Hepatocyte (in vitro differentiated cells): ENCODE measurements around the gene NUB1. TPM values are rescaled to one million over a fixed set of nuclear protein-coding genes. Genes with fewer than 3 reads are reported as not detected.

Source experiments
- DNase-seq: peaks from one replicate; pipeline ENCODE4 v3.0.0-alpha.2; 2016; ENCODE audit warnings: low spot score
- H2AFZ ChIP-seq: fragments of 200-600 bp; sonication (generic); 2 replicates; pipeline ENCODE4 v1.6.0; 2016; ENCODE audit warnings: antibody characterized with exemption, mild to moderate bottlenecking
- H3K27ac ChIP-seq: fragments of 200-600 bp; sonication (generic); 2 replicates; pipeline ENCODE4 v1.5.1; 2016; ENCODE audit warnings: mild to moderate bottlenecking
- H3K27me3 ChIP-seq: fragments of 200-600 bp; sonication (generic); 2 replicates; pipeline ENCODE4 v1.6.1; 2016
- H3K36me3 ChIP-seq: fragments of 200-600 bp; sonication (generic); replicated peaks from 2 replicates; pipeline ENCODE4 v1.5.1; 2016; ENCODE audit warnings: low read depth; ENCODE audit not compliant: insufficient read depth
- H3K4me1 ChIP-seq: fragments of 200-600 bp; sonication (generic); 2 replicates; pipeline ENCODE4 v1.5.1; 2016; ENCODE audit warnings: mild to moderate bottlenecking, moderate library complexity; ENCODE audit not compliant: insufficient read depth
- H3K4me2 ChIP-seq: fragments of 200-600 bp; sonication (generic); 2 replicates; pipeline ENCODE4 v1.6.0; 2016
- H3K4me3 ChIP-seq: fragments of 200-600 bp; sonication (generic); 2 replicates; pipeline ENCODE4 v1.5.1; 2016; ENCODE audit warnings: mild to moderate bottlenecking
- H3K79me2 ChIP-seq: fragments of 200-600 bp; sonication (generic); 2 replicates; pipeline ENCODE4 v1.6.0; 2017; ENCODE audit warnings: mild to moderate bottlenecking
- H3K9me2 ChIP-seq: fragments of 200-600 bp; sonication (generic); replicated peaks from 2 replicates; pipeline ENCODE4 v1.6.0; 2017; ENCODE audit warnings: mild to moderate bottlenecking; ENCODE audit not compliant: insufficient read depth
- H3K9me3 ChIP-seq: fragments of 200-600 bp; sonication (generic); 2 replicates; pipeline ENCODE4 v1.5.1; 2016; ENCODE audit warnings: low read depth, mild to moderate bottlenecking
- H4K20me1 ChIP-seq: fragments of 200-600 bp; sonication (generic); 2 replicates; pipeline ENCODE4 v1.6.0; 2016; ENCODE audit warnings: mild to moderate bottlenecking; ENCODE audit not compliant: insufficient read depth, poor library complexity, severe bottlenecking
- EZH2 ChIP-seq: fragments of 200-600 bp; sonication (generic); IDR thresholded peaks from 2 replicates; pipeline ENCODE4 v1.6.1; 2016; ENCODE audit warnings: antibody characterized with exemption, mild to moderate bottlenecking, borderline replicate concordance
- EZH2phosphoT487 ChIP-seq: fragments of 200-600 bp; sonication (generic); IDR thresholded peaks from one replicate; pipeline ENCODE4 v1.6.1; 2018; ENCODE audit warnings: antibody characterized with exemption, mild to moderate bottlenecking, low read depth, moderate library complexity; ENCODE audit not compliant: unreplicated experiment, severe bottlenecking
- WGBS: methylation state at CpG from one replicate; pipeline ENCODE4 v1.1.6; 2016; ENCODE audit warnings: low lambda C conversion rate; ENCODE audit errors: missing lambda C conversion rate; 5-methylcytosine and 5-hydroxymethylcytosine counted together
- polyA plus RNA-seq: library from polyadenylated mRNA; unstranded; fragments of >200 nt; fragmentation: Nextera tagmentation; extraction: Ambion mirVana; gene quantifications from 2 replicates; pipeline ENCODE4 v1.2.1, GENCODE V29; 2016
- total RNA-seq: library from RNA; depleted of rRNA; stranded (reverse); fragments of >200 nt; gene quantifications from 2 replicates; pipeline ENCODE4 v1.2.3, GENCODE V29; 2014
- TF ChIP-seq, protein P1 (sequence below): fragments of 200-600 bp; sonication (generic); IDR thresholded peaks from 2 replicates; pipeline ENCODE4 v1.5.1; 2016; ENCODE audit warnings: antibody characterized with exemption, mild to moderate bottlenecking; ENCODE audit not compliant: poor library complexity

NUB1 gene
- total and polyA plus RNA-seq, 2 experiments from 2014 or later, result 28.4 to 38.6 TPM

DNA sequence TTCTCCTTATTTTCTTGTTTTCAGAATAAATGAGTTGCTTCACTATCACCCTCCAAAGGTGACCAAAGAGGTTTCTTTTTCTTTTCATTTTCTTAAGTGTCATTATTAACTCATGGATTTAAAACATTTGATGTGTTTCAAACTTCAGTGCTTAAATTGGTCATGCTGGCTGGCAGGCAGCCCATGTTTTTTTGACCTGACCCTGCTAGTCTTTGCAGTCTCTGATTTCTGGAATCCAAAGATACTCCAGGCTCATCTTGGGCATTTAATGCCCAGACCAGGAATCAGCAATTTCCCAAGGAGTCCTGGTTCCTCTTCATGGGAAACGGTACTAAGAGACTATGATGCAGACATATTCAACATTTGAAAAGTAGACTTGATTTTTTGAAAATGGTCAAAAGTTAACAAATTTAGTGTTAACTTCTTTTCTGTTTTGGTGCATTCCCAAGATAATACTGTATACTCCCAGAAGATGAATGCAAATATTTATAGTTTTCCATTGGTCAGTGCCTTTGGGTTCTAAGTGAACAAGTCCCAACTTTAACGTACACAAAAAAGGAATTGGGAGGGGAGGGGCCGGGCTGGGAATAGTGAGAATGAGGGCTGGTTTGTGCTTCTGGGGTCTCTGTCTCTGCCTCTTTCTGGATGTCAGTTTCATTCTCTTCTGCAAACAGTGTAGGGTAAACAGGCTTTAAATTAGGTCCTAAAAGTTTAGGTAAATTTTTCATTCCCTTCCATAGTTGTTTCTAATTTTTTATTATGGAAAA lies 19.8 kb downstream of the NUB1 start:
- no peaks in the 10 kb centered on the region for H3K9me3 ChIP-seq
- H3K27me3 ChIP-seq, result no peaks in the 10 kb centered on the region
- TF ChIP-seq, protein P1, sequence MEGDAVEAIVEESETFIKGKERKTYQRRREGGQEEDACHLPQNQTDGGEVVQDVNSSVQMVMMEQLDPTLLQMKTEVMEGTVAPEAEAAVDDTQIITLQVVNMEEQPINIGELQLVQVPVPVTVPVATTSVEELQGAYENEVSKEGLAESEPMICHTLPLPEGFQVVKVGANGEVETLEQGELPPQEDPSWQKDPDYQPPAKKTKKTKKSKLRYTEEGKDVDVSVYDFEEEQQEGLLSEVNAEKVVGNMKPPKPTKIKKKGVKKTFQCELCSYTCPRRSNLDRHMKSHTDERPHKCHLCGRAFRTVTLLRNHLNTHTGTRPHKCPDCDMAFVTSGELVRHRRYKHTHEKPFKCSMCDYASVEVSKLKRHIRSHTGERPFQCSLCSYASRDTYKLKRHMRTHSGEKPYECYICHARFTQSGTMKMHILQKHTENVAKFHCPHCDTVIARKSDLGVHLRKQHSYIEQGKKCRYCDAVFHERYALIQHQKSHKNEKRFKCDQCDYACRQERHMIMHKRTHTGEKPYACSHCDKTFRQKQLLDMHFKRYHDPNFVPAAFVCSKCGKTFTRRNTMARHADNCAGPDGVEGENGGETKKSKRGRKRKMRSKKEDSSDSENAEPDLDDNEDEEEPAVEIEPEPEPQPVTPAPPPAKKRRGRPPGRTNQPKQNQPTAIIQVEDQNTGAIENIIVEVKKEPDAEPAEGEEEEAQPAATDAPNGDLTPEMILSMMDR, result no peak
- TF ChIP-seq EZH2phosphoT487 (no peak), EZH2 (no peak)
- H2AFZ ChIP-seq, result no peak overlapping the region
- DNase-seq, result no peak
- H3K9me2 ChIP-seq, result no peaks in the 10 kb centered on the region
- 92% methylated on average over 3 of the region's 3 CpGs for WGBS
- H3K79me2 ChIP-seq, result no peaks in the 10 kb centered on the region
- no peaks in the 10 kb centered on the region for H4K20me1 ChIP-seq
- H3K27ac ChIP-seq, result no peak overlapping the region
- peaks cover 7% of the 10 kb centered on the region for H3K4me1 ChIP-seq
- H3K4me2 ChIP-seq, result no peak overlapping the region
- no peak overlapping the region for H3K4me3 ChIP-seq
- no peaks in the 10 kb centered on the region for H3K36me3 ChIP-seq

DNA sequence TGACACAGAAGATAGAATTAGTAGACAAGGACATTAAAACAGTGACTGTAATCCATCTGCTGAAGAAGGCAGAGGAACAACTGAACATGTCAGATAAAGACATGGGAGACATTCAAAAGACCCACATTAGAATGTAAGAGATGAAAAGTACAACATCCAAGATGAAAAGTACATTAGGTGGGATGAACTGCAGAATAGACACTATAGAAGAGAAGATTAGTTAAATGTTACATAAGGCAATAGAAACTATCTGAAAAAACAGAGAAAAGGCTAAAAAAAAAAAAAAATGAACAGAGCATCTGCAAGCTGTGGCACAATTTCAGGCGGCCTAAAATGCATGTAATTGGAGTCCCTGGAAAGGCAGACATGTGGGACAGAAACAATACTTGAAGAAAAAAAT lies 21.6 kb downstream of the NUB1 start:
- Histone ChIP-seq H3K4me3 (no peak overlapping the region), H3K4me1 (peaks cover 15% of the 10 kb centered on the region), H3K27me3 (no peaks in the 10 kb centered on the region), H3K4me2 (no peak overlapping the region), H3K27ac (no peak overlapping the region), H3K9me2 (no peaks in the 10 kb centered on the region), H3K36me3 (no peaks in the 10 kb centered on the region), H2AFZ (no peak overlapping the region), H4K20me1 (no peaks in the 10 kb centered on the region), H3K79me2 (no peaks in the 10 kb centered on the region), H3K9me3 (no peaks in the 10 kb centered on the region)
- no peak for TF ChIP-seq EZH2phosphoT487
- TF ChIP-seq, protein P1, result no peak
- TF ChIP-seq EZH2, result no peak
- DNase-seq, result no peak
- WGBS, result 100% methylated on average over 1 of the region's 1 CpG

DNA sequence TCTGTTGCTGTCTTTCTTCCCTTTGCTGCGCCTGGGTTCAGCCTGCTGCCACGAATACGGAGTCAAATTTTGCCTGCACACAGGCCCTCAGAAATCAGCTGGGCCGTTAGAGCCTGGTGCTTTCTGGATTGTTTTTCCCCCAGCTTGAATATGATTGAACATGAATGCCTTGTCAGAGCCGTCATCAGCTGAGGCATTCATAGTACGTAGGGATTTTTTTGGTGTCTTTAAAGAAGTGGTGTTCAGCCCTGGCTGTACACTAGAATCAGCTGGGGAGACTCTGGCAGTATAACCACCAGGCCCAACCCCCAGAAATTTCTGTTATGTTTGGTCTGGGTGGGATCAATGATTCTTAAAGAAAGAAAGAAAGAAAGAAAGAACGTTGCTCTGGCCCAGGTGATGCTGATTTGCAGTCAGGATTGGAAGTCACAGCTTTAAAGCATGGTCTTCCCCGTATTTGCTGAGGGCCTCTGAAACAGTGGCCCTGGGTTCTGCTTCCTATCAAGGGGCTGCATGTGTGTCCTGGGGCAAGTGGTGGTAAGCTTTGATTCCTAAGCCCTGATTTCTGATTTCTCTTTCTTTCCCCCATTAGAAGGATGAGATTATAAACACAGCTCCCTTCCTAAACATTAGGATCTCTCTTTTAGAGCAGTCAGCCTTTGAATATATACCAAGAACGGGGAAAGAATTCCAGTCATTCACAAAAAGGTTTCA lies 24.7 kb downstream of the NUB1 start:
- Histone ChIP-seq H3K27me3 (no peaks in the 10 kb centered on the region), H3K36me3 (no peaks in the 10 kb centered on the region), H3K27ac (peak overlapping the region; percentile 69), H3K4me2 (peak overlapping the region; percentile 5), H3K9me3 (no peaks in the 10 kb centered on the region), H3K4me1 (peaks cover 17% of the 10 kb centered on the region), H4K20me1 (no peaks in the 10 kb centered on the region), H3K9me2 (no peaks in the 10 kb centered on the region), H3K79me2 (no peaks in the 10 kb centered on the region), H2AFZ (no peak overlapping the region), H3K4me3 (no peak overlapping the region)
- TF ChIP-seq EZH2 (no peak), EZH2phosphoT487 (no peak)
- TF ChIP-seq, protein P1, result no peak
- WGBS, result 60% methylated on average over 9 of the region's 9 CpGs
- DNase-seq, result no peak
